ENCODE measurements around the gene PGAP6.
A peak's percentile ranks its signal among the peaks of the same experiment; 100 is the strongest.

Gene PGAP6

DNA sequence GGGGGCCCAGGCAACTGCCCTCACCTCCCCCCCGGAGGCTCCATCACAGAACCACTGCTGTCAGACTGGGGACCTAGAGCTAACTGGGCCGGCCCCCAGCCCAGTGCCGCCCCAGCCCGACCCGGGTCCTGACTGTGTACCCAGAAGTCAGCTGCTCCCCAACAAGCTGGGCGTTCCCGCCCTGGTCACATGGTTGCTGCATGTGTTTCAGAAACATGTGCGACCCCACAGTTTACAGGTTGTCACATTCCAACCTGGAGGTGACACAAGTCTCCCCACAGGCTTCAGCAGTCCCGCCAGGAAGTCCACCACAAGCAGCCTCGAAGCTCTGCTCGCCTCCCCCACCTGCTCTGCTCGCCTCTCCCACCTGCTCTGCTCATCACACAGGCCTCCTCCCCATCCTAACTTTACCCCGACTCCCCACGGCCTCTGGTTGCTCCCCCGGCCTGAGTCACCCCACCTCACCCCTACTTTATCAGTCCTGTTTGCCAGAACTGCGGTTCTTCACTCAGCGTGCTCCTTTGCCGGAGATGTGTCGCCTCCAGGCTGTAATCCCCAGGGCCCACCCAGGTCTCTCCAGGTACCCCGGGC lies 12.4 kb downstream of the PGAP6 start:
- no peaks in the 10 kb centered on the region for H3K27me3 ChIP-seq (ENCODE audit: insufficient read depth, insufficient read length)
- H3K4me3 ChIP-seq (ENCODE audit: insufficient read length, low read depth) = peak overlapping the region; percentile 51
- H3K4me1 ChIP-seq (ENCODE audit: insufficient read depth, insufficient read length) = peaks cover 14% of the 10 kb centered on the region
- no peak for TF ChIP-seq SUZ12 (IDR thresholded peaks at IDR 0.05; ENCODE audit: extremely low read depth, insufficient read depth, insufficient read length)
- no peak for TF ChIP-seq ZNF274 (IDR thresholded peaks at IDR 0.05; ENCODE audit: low read depth, low read length)
- no peak for TF ChIP-seq YY1 (IDR thresholded peaks at IDR 0.05; ENCODE audit: insufficient read depth, insufficient read length)
- peaks cover 76% of the 10 kb centered on the region for H3K36me3 ChIP-seq (ENCODE audit: insufficient read depth, insufficient read length, low read length)
- no peaks in the 10 kb centered on the region for H3K9me3 ChIP-seq (ENCODE audit: insufficient read depth, low read length)
- peak overlapping the region; percentile 88 for H3K9ac ChIP-seq (ENCODE audit: insufficient read length, low read depth)
- DNase-seq (ENCODE audit: low read depth, low spot score) = no peak

DNA sequence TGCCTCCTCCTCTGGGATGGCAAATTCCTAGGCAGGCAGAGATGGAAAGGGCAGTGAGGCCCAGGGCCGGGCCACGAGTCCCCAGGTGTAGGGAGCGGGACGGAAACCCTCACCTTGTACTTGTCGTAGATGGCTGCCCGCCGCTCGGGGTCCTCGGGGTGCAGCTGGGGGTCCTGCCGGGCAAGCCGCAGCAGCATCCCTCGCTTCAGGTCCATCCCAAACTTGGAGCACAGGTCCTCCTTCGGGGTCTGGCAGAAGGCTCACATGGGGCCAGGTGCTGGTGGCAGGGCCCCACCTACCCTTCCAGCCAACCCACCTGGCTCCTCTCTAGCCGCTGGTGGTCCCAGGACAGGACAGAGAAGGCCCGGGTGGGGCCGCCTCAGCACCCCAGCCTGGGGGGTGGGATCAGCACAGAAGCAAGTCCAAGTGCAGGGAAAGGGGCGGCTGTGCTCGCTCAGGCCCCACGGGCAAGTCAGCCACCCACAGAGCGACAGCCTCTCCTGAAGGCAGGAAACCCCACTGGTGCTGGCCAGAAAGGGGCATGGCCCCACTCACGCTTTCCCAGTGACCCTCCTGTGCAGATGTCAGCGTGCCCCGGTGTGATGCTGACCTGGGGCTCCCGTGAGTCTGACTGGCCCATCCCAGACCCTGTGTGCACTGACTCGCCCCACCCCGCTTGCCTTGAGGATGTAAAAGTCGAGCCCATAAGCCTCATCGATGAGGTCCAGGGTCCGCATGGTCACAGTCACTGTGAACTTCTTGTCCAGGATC lies 13.2 kb downstream of the PGAP6 start:
- DNase-seq (ENCODE audit: low read depth, low spot score) = no peak
- Histone ChIP-seq H3K36me3 (ENCODE audit: insufficient read depth, insufficient read length, low read length) (peaks cover 68% of the 10 kb centered on the region), H3K9me3 (ENCODE audit: insufficient read depth, low read length) (no peaks in the 10 kb centered on the region), H3K4me1 (ENCODE audit: insufficient read depth, insufficient read length) (peaks cover 15% of the 10 kb centered on the region), H3K9ac (ENCODE audit: insufficient read length, low read depth) (no peak overlapping the region), H3K4me3 (ENCODE audit: insufficient read length, low read depth) (no peak overlapping the region), H3K27me3 (ENCODE audit: insufficient read depth, insufficient read length) (no peaks in the 10 kb centered on the region)
- TF ChIP-seq ZNF274 (IDR thresholded peaks at IDR 0.05; ENCODE audit: low read depth, low read length) = no peak
- no peak for TF ChIP-seq SUZ12 (IDR thresholded peaks at IDR 0.05; ENCODE audit: extremely low read depth, insufficient read depth, insufficient read length)
- no peak for TF ChIP-seq YY1 (IDR thresholded peaks at IDR 0.05; ENCODE audit: insufficient read depth, insufficient read length)

DNA sequence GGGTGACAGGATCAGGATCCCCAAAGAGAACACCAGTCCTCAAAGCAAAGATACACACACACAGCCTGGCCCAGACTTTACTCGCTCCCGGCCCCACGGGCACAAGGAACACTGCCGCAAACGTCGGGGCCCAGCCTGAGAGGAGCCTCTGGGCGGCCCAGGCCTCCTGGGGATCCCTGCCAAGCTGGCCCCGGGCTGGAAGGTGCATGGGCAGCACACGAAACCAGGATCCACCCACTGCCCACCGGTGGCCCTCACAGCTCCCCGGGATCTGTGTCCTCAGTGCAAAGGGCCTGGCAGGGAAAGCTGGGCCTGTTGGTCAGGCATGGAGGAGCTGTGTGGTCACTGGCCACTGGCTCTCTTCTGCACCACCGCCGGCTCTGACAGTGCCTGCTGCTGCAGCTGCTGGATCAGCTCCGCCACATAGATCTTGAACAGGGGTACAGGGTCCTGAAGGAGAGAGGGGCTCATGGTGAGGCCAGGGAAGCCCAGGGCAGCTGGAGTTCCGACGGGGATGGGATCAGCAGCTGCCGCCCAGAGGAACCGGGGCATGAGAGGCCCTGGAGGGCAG lies 14.4 kb downstream of the PGAP6 start:
- DNase-seq (ENCODE audit: low read depth, low spot score) = no peak
- Histone ChIP-seq H3K4me3 (ENCODE audit: insufficient read length, low read depth) (no peak overlapping the region), H3K9ac (ENCODE audit: insufficient read length, low read depth) (no peak overlapping the region), H3K4me1 (ENCODE audit: insufficient read depth, insufficient read length) (peaks cover 21% of the 10 kb centered on the region), H3K9me3 (ENCODE audit: insufficient read depth, low read length) (no peaks in the 10 kb centered on the region), H3K27me3 (ENCODE audit: insufficient read depth, insufficient read length) (no peaks in the 10 kb centered on the region), H3K36me3 (ENCODE audit: insufficient read depth, insufficient read length, low read length) (peaks cover 57% of the 10 kb centered on the region)
- TF ChIP-seq SUZ12 (IDR thresholded peaks at IDR 0.05; ENCODE audit: extremely low read depth, insufficient read depth, insufficient read length) (no peak), YY1 (IDR thresholded peaks at IDR 0.05; ENCODE audit: insufficient read depth, insufficient read length) (no peak), ZNF274 (IDR thresholded peaks at IDR 0.05; ENCODE audit: low read depth, low read length) (no peak)

DNA sequence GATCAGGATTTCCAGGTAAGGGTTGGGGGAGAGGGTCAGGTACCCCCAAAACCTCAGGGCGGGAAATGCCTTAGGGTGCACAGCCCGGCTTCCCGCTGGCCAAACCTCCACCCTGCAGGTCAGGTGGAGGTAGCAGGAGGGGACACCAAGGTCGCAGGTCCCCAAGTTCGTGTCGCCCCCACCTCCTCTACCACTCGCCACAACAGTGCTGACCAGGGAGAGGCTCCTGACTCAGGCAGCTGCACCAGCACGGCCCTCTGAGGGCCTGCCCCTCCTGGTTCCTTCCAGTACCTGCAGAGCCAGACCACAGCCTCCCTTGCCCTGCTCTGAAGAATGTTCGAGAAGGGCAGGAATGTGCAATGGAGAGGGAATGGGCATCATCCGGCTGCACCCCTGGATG lies 15.3 kb downstream of the PGAP6 start:
- H3K27me3 ChIP-seq (ENCODE audit: insufficient read depth, insufficient read length) = no peaks in the 10 kb centered on the region
- peaks cover 24% of the 10 kb centered on the region for H3K4me1 ChIP-seq (ENCODE audit: insufficient read depth, insufficient read length)
- no peak for DNase-seq (ENCODE audit: low read depth, low spot score)
- no peak for TF ChIP-seq ZNF274 (IDR thresholded peaks at IDR 0.05; ENCODE audit: low read depth, low read length)
- TF ChIP-seq SUZ12 (IDR thresholded peaks at IDR 0.05; ENCODE audit: extremely low read depth, insufficient read depth, insufficient read length) = no peak
- no peak for TF ChIP-seq YY1 (IDR thresholded peaks at IDR 0.05; ENCODE audit: insufficient read depth, insufficient read length)
- H3K36me3 ChIP-seq (ENCODE audit: insufficient read depth, insufficient read length, low read length) = peaks cover 47% of the 10 kb centered on the region
- no peaks in the 10 kb centered on the region for H3K9me3 ChIP-seq (ENCODE audit: insufficient read depth, low read length)
- H3K9ac ChIP-seq (ENCODE audit: insufficient read length, low read depth) = peak overlapping the region; percentile 17
- H3K4me3 ChIP-seq (ENCODE audit: insufficient read length, low read depth) = no peak overlapping the region

DNA sequence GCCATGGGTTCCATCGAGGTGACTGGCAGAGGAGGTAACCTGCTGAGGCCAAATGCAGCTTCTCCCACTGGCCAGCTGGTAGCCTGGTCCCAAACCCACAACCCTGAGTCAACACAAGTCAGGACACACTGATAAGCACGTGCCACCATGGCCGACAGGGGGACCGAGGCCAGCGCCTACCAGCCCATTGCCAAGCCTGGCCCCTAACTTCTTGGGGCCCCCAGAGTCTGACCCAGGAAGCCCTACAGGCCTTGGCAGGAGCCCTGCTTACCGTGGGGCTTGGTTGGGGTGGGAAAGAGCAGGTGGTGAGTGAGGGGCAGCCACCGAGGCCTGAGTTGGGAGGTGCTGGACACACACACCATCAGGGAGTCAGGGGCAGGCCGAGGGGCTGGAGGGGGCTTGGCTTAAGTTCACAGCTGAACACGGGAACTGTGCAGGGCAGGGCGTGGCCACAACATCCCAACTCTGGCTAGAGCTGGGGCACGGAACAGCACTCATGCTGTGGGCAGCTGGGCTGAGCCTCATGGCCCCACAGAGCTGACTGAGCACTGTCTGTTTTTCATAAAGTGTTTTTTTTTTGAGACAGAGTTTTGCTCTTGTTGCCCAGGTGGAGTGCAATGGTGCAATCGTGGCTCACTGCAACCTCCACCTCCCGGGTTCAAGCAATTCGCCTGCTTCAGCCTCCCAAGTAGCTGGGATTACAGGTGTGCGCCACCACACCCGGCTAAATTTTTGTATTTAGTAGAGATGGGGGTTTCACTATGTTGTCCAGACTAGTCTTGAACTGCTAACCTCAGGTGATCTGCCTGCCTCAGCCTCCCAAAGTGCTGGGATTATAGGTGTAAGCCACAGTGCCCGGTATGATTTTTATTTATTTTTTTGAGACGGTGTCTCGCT lies 16.9 kb downstream of the PGAP6 start:
- H3K9ac ChIP-seq (ENCODE audit: insufficient read length, low read depth) = peak overlapping the region; percentile 6

DNA sequence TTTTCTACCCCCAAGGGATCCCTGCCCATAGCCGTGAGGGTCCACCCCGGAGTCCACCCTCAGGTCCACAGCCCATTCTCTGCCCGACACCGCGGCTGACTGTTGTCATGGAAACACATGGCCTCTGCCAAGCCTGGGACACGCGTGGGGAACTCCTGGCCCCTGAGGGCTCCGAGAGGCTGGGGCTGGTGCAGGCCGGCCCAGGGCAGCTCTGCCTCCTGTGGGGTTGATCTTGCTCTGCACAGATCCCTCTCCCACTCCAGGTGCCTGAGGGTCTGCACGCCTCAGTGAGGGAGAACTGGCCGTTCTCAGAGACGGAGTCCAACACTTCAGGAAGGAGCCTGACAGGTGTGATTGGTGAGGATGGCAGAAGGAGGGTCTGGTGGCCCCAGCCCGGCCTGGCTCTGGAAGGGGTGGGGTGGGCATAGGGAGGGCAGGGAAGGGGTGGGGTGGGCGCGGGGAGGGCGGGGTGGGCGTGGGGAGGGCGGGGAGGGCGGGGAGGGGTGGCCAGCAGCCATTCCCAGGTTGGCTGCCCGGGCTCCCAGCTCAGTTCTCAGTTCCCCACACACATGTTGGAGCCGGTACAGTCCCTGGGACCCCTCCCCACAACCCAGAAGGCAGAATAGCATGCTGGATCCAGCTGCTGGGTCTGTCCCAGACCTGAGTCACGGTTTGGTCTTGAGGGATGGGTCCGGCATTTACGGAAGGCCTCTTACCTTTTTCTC lies 17.9 kb downstream of the PGAP6 start:
- TF ChIP-seq ZNF274 (IDR thresholded peaks at IDR 0.05; ENCODE audit: low read depth, low read length) = no peak
- TF ChIP-seq SUZ12 (IDR thresholded peaks at IDR 0.05; ENCODE audit: extremely low read depth, insufficient read depth, insufficient read length) = no peak
- no peak for TF ChIP-seq YY1 (IDR thresholded peaks at IDR 0.05; ENCODE audit: insufficient read depth, insufficient read length)

More for the DNA sequence above, 16.9 kb downstream of the PGAP6 start:
- Histone ChIP-seq H3K4me3 (ENCODE audit: insufficient read length, low read depth) (no peak overlapping the region), H3K27me3 (ENCODE audit: insufficient read depth, insufficient read length) (no peaks in the 10 kb centered on the region), H3K4me1 (ENCODE audit: insufficient read depth, insufficient read length) (peaks cover 22% of the 10 kb centered on the region), H3K36me3 (ENCODE audit: insufficient read depth, insufficient read length, low read length) (peaks cover 41% of the 10 kb centered on the region), H3K9me3 (ENCODE audit: insufficient read depth, low read length) (no peaks in the 10 kb centered on the region)
- no peak for TF ChIP-seq ZNF274 (IDR thresholded peaks at IDR 0.05; ENCODE audit: low read depth, low read length)
- TF ChIP-seq SUZ12 (IDR thresholded peaks at IDR 0.05; ENCODE audit: extremely low read depth, insufficient read depth, insufficient read length) = no peak
- TF ChIP-seq YY1 (IDR thresholded peaks at IDR 0.05; ENCODE audit: insufficient read depth, insufficient read length) = no peak
- no peak for DNase-seq (ENCODE audit: low read depth, low spot score)

More for the DNA sequence above, 17.9 kb downstream of the PGAP6 start:
- DNase-seq (ENCODE audit: low read depth, low spot score) = no peak
- H3K36me3 ChIP-seq (ENCODE audit: insufficient read depth, insufficient read length, low read length) = peaks cover 32% of the 10 kb centered on the region
- H3K4me1 ChIP-seq (ENCODE audit: insufficient read depth, insufficient read length) = peaks cover 20% of the 10 kb centered on the region
- no peaks in the 10 kb centered on the region for H3K9me3 ChIP-seq (ENCODE audit: insufficient read depth, low read length)
- no peak overlapping the region for H3K4me3 ChIP-seq (ENCODE audit: insufficient read length, low read depth)
- H3K9ac ChIP-seq (ENCODE audit: insufficient read length, low read depth) = peak overlapping the region; percentile 6
- no peaks in the 10 kb centered on the region for H3K27me3 ChIP-seq (ENCODE audit: insufficient read depth, insufficient read length)
